GM06990 (cell line): Measurements from ENCODE around the gene ATP10D.
A peak's percentile ranks its signal among the peaks of the same experiment; 100 is the strongest.

Experiments used
- DNase-seq: peaks from one replicate; pipeline ENCODE4 v3.0.0-alpha.2; 2011; ENCODE audit not compliant: insufficient read length; ENCODE audit errors: extremely low read depth
- H3K27me3 ChIP-seq: replicated peaks from 2 replicates; pipeline ENCODE4 v1.6.0; 2011; ENCODE audit warnings: low read length; ENCODE audit not compliant: control insufficient read depth, insufficient read depth
- H3K36me3 ChIP-seq: 2 replicates; pipeline ENCODE4 v1.5.1; 2011; ENCODE audit warnings: low read length; ENCODE audit not compliant: control insufficient read depth, insufficient read depth
- H3K4me3 ChIP-seq: replicated peaks from 2 replicates; pipeline ENCODE4 v1.5.1; 2011; ENCODE audit warnings: low read depth, mild to moderate bottlenecking, control low read depth, low read length
- TF ChIP-seq, protein P1 (sequence below): IDR thresholded peaks from 2 replicates; pipeline ENCODE4 v1.5.1; 2011; ENCODE audit warnings: low read length, control low read depth, mild to moderate bottlenecking, inconsistent platforms; ENCODE audit not compliant: insufficient read depth, poor library complexity, severe bottlenecking

Gene ATP10D

DNA sequence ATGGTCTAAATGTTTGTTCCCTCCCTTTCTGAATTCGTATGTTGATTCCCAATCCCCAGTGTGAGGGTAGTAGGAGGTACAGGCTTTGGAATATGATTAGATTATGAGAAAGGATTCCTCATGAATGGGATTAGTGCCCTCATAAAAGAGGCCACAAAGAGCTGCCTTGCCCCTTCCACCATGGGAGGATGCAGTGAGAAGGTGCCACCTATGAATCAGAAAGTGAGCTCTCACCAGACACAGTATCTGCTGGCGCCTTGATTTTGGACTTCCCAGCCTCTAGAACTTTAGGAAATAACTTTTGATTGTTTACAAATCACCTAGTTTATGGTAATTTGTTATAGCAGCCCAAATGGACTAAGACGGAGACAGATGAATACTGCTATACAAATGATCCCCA is 3.6 kb downstream of the ATP10D start:
- TF ChIP-seq, protein P1, sequence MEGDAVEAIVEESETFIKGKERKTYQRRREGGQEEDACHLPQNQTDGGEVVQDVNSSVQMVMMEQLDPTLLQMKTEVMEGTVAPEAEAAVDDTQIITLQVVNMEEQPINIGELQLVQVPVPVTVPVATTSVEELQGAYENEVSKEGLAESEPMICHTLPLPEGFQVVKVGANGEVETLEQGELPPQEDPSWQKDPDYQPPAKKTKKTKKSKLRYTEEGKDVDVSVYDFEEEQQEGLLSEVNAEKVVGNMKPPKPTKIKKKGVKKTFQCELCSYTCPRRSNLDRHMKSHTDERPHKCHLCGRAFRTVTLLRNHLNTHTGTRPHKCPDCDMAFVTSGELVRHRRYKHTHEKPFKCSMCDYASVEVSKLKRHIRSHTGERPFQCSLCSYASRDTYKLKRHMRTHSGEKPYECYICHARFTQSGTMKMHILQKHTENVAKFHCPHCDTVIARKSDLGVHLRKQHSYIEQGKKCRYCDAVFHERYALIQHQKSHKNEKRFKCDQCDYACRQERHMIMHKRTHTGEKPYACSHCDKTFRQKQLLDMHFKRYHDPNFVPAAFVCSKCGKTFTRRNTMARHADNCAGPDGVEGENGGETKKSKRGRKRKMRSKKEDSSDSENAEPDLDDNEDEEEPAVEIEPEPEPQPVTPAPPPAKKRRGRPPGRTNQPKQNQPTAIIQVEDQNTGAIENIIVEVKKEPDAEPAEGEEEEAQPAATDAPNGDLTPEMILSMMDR, result no peak
- Histone ChIP-seq H3K4me3 (no peak overlapping the region), H3K27me3 (no peaks in the 10 kb centered on the region), H3K36me3 (no peaks in the 10 kb centered on the region; the same call in 1 of the 2 replicates)
- DNase-seq, result no peak

- TF ChIP-seq, protein P1, result peak; percentile 63
- Histone ChIP-seq H3K27me3 (no peaks in the 10 kb centered on the region), H3K4me3 (no peak overlapping the region), H3K36me3 (no peaks in the 10 kb centered on the region; the same call in 1 of the 2 replicates)
- DNase-seq, result no peak
Measured at GRCh38 chr4:47490550-47490949, 5.5 kb downstream of the ATP10D start.

- H3K4me3 ChIP-seq, result no peak overlapping the region
- no peaks in the 10 kb centered on the region; the same call in 1 of the 2 replicates for H3K36me3 ChIP-seq
- TF ChIP-seq, protein P1, result no peak
- H3K27me3 ChIP-seq, result no peaks in the 10 kb centered on the region
- no peak for DNase-seq
Measured at GRCh38 chr4:47493238-47494123, 8.4 kb downstream of the ATP10D start.

GRCh38 chr4:47494124-47494430 is 9.0 kb downstream of the ATP10D start:
- Histone ChIP-seq H3K27me3 (no peaks in the 10 kb centered on the region), H3K4me3 (no peak overlapping the region), H3K36me3 (no peaks in the 10 kb centered on the region; the same call in 1 of the 2 replicates)
- no peak for DNase-seq
- TF ChIP-seq, protein P1, result no peak

- H3K36me3 ChIP-seq, result no peaks in the 10 kb centered on the region
- DNase-seq, result no peak
- H3K4me3 ChIP-seq, result peak overlapping the region; percentile 27; the same call in 1 of the 2 replicates
- TF ChIP-seq, protein P1, result no peak
- no peaks in the 10 kb centered on the region for H3K27me3 ChIP-seq
Measured at GRCh38 chr4:47498899-47499298, 13.8 kb downstream of the ATP10D start.

DNA sequence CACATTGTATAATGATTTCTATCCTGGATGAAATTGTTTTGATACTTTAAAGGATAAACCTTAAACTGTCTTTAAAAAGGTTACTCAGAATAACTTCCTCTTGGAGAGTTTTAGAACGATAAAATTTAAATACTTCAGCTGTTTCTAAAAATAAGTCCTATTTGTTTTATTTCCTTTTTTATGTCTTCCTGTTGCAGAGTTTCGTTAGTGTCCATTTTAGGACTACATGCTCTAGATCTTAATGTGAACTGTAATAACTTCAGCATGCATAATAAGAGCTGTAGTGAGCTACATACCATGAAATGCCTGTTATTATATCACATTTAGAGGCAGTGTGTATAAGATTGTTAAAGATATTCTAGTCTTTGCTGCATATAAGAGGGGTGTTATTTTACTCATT is 14.6 kb downstream of the ATP10D start:
- no peaks in the 10 kb centered on the region for H3K27me3 ChIP-seq
- TF ChIP-seq, protein P1, result no peak

More for the DNA sequence above, 14.6 kb downstream of the ATP10D start:
- DNase-seq, result no peak
- H3K36me3 ChIP-seq, result no peaks in the 10 kb centered on the region
- H3K4me3 ChIP-seq, result no peak overlapping the region; the same call in 1 of the 2 replicates
